SU-DHL-6 (cell line): ENCODE results near the gene XNDC1N.
"Not testable (repeated sequence)": the region's sequence is repeated elsewhere in the genome, so short reads cannot be mapped to it uniquely, and the experiment has no call there.

Source experiments
- H2AFZ ChIP-seq: fragments of 200-600 bp; sonication (generic); 2 replicates; pipeline ENCODE4 v1.6.1; 2014; ENCODE audit warnings: low read depth, mild to moderate bottlenecking, moderate library complexity, mixed read lengths, antibody characterized with exemption, low read length; ENCODE audit not compliant: severe bottlenecking
- H3F3A ChIP-seq: fragments of 200-600 bp; shearing (Covaris generic); 2 replicates; pipeline ENCODE4 v1.6.0; 2016; ENCODE audit warnings: antibody characterized with exemption, mild to moderate bottlenecking; ENCODE audit not compliant: insufficient read depth
- H3K27ac ChIP-seq: fragments of 200-600 bp; sonication (generic); 2 replicates; pipeline ENCODE4 v1.5.1; 2016; ENCODE audit warnings: low read depth, mild to moderate bottlenecking, low read length, moderate library complexity, mixed read lengths
- H3K27me3 ChIP-seq: fragments of 200-600 bp; sonication (generic), shearing (Covaris generic); 2 replicates; pipeline ENCODE4 v1.6.0; 2014; ENCODE audit warnings: mild to moderate bottlenecking, low read length
- H3K36me3 ChIP-seq: fragments of 200-600 bp; sonication (generic); 2 replicates; pipeline ENCODE4 v1.6.1; 2014; ENCODE audit warnings: mild to moderate bottlenecking, low read length, mixed read lengths
- H3K4me2 ChIP-seq: fragments of 300-600, 200-600 bp; shearing (Covaris generic), sonication (generic); 2 replicates; pipeline ENCODE4 v1.6.0; 2014; ENCODE audit warnings: low read length, low read depth, mild to moderate bottlenecking; ENCODE audit not compliant: poor library complexity, severe bottlenecking
- H3K4me3 ChIP-seq: fragments of 200-600 bp; sonication (generic); 2 replicates; pipeline ENCODE4 v1.5.1; 2014; ENCODE audit warnings: antibody characterized with exemption, low read length, mild to moderate bottlenecking, mixed read lengths; ENCODE audit not compliant: insufficient read depth, poor library complexity, severe bottlenecking
- H3K79me2 ChIP-seq: fragments of 200-600 bp; sonication (generic); 2 replicates; pipeline ENCODE4 v1.6.1; 2014; ENCODE audit warnings: mild to moderate bottlenecking, low read length, moderate library complexity; ENCODE audit not compliant: insufficient read depth
- H3K9ac ChIP-seq: fragments of 200-600 bp; sonication (generic); 2 replicates; pipeline ENCODE4 v1.7.0; 2014; ENCODE audit warnings: mild to moderate bottlenecking, low read length
- H3K9me2 ChIP-seq: fragments of 200-600 bp; sonication (generic); replicated peaks from 2 replicates; pipeline ENCODE4 v1.6.1; 2014; ENCODE audit warnings: low read length; ENCODE audit not compliant: insufficient read depth
- H3K9me3 ChIP-seq: fragments of 200-600 bp; sonication (generic); 2 replicates; pipeline ENCODE4 v1.6.1; 2014; ENCODE audit warnings: low read length, mixed read lengths; ENCODE audit not compliant: insufficient read depth
- H4K20me1 ChIP-seq: fragments of 200-600 bp; sonication (generic); 2 replicates; pipeline ENCODE4 v1.6.1; 2014; ENCODE audit warnings: low read depth, mild to moderate bottlenecking, antibody characterized with exemption, low read length, moderate library complexity, mixed read lengths
- EZH2phosphoT487 ChIP-seq: fragments of 200-600 bp; sonication (generic), shearing (Covaris generic); conservative IDR thresholded peaks from 2 replicates; pipeline ENCODE4 v1.6.1; 2018; ENCODE audit warnings: mild to moderate bottlenecking, antibody characterized with exemption, low read length, moderate library complexity, mixed read lengths
- TF ChIP-seq, protein P1 (sequence below): fragments of 200-600 bp; sonication (generic); IDR thresholded peaks from one replicate; pipeline ENCODE4 v1.5.1; 2017; ENCODE audit warnings: antibody characterized with exemption, mild to moderate bottlenecking, low read length, moderate library complexity; ENCODE audit not compliant: insufficient read depth, poor library complexity, severe bottlenecking

The XNDC1N gene

GRCh38 chr11:71908218-71908617, 20.2 kb downstream of the XNDC1N start:
- H2AFZ ChIP-seq = no peak overlapping the region
- no peaks in the 10 kb centered on the region for H3K27me3 ChIP-seq
- H3K9me2 ChIP-seq = no peaks in the 10 kb centered on the region
- TF ChIP-seq, protein P1, sequence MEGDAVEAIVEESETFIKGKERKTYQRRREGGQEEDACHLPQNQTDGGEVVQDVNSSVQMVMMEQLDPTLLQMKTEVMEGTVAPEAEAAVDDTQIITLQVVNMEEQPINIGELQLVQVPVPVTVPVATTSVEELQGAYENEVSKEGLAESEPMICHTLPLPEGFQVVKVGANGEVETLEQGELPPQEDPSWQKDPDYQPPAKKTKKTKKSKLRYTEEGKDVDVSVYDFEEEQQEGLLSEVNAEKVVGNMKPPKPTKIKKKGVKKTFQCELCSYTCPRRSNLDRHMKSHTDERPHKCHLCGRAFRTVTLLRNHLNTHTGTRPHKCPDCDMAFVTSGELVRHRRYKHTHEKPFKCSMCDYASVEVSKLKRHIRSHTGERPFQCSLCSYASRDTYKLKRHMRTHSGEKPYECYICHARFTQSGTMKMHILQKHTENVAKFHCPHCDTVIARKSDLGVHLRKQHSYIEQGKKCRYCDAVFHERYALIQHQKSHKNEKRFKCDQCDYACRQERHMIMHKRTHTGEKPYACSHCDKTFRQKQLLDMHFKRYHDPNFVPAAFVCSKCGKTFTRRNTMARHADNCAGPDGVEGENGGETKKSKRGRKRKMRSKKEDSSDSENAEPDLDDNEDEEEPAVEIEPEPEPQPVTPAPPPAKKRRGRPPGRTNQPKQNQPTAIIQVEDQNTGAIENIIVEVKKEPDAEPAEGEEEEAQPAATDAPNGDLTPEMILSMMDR = no peak
- no peak for TF ChIP-seq EZH2phosphoT487
- H3K4me2 ChIP-seq = no peak overlapping the region
- H3K4me3 ChIP-seq = no peak overlapping the region
- no peak overlapping the region for H3K9ac ChIP-seq
- no peak overlapping the region for H3K27ac ChIP-seq
- no peaks in the 10 kb centered on the region for H4K20me1 ChIP-seq
- no peaks in the 10 kb centered on the region for H3F3A ChIP-seq
- H3K36me3 ChIP-seq = no peaks in the 10 kb centered on the region
- H3K9me3 ChIP-seq = no peaks in the 10 kb centered on the region
- H3K79me2 ChIP-seq = no peaks in the 10 kb centered on the region

- not testable (repeated sequence) for H3K9me2 ChIP-seq, H2AFZ ChIP-seq, H3K27me3 ChIP-seq, H3K9ac ChIP-seq, H3F3A ChIP-seq, H3K9me3 ChIP-seq, H3K36me3 ChIP-seq, H3K79me2 ChIP-seq, H3K4me2 ChIP-seq, H3K4me3 ChIP-seq, H3K27ac ChIP-seq, H4K20me1 ChIP-seq
Observed at GRCh38 chr11:71901137-71901536, 27.3 kb downstream of the XNDC1N start.

DNA sequence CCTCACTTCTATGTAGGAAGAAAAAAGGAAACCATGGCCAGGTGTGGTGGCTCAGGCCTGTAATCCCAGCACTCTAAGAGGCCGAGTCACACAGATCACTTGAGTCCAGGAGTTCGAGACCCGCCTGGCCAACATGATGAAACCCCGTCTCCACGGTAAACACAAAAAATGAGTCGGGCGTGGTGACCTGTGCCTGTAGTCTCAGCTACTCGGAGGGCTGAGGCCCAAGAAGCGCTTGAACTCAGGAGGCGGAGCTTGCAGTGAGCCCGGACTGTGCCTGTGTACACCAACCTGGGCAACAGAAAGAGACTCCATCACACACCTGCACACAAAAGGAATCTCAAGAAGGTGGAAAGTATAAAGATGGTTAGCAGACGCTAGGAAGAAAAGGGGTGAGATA, 32.4 kb downstream of the XNDC1N start:
- Histone ChIP-seq H3K4me2 (no peak overlapping the region), H3K4me3 (no peak overlapping the region), H2AFZ (no peak overlapping the region), H3K27me3 (no peaks in the 10 kb centered on the region), H3K36me3 (no peaks in the 10 kb centered on the region), H3K9me3 (no peaks in the 10 kb centered on the region), H3K9ac (no peak overlapping the region), H3K27ac (no peak overlapping the region), H4K20me1 (no peaks in the 10 kb centered on the region), H3K79me2 (no peaks in the 10 kb centered on the region), H3K9me2 (no peaks in the 10 kb centered on the region), H3F3A (no peaks in the 10 kb centered on the region)
- TF ChIP-seq, protein P1 = no peak
- no peak for TF ChIP-seq EZH2phosphoT487

DNA sequence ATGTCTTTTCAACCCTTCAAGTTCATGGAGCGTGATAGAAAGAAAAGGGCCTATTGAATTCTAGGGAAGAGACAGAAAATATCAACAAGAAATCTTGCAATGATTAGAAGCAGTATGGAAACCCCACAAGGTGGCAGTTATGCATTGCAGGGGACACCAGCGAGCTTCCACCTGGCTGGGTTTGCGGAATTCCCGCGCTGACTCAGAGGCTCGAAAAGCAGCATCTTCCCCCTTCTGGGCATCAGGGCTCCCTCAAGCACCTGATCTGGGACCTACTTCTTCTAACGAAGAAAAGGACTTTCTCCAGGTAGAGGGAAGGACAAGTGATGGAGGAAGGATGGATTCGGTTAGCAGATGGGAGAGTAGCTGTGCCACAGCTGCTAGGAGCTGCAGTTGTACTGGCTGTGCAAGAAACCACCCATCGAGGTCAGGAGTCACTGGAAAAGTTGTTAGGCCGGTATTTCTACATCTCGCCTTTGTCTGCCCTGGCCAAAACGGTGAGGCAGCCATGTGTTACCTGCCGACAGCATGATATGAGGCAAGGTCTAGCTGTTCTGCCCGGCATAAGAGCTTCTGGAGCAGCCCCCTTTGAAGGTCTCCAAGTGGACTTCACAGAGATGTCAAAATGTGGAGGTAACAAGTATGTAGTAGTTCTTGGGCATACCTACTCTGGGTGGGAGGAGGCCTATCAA, 39.1 kb downstream of the XNDC1N start:
- H3K4me2 ChIP-seq, H3K27ac ChIP-seq, H3F3A ChIP-seq, H3K9ac ChIP-seq, H4K20me1 ChIP-seq, H3K9me3 ChIP-seq, H3K79me2 ChIP-seq, H3K4me3 ChIP-seq, H2AFZ ChIP-seq, H3K36me3 ChIP-seq, H3K9me2 ChIP-seq, H3K27me3 ChIP-seq: not testable (repeated sequence)

GRCh38 chr11:71888335-71889010, 39.9 kb downstream of the XNDC1N start:
- H3K9ac ChIP-seq, H3K9me3 ChIP-seq, H2AFZ ChIP-seq, H4K20me1 ChIP-seq, H3K27me3 ChIP-seq, H3K9me2 ChIP-seq, H3K79me2 ChIP-seq, H3F3A ChIP-seq, H3K4me2 ChIP-seq, H3K27ac ChIP-seq, H3K36me3 ChIP-seq, H3K4me3 ChIP-seq: not testable (repeated sequence)

GRCh38 chr11:71885806-71886205, 42.6 kb downstream of the XNDC1N start:
- H3K9me3 ChIP-seq, H3K27me3 ChIP-seq, H2AFZ ChIP-seq, H3K27ac ChIP-seq, H4K20me1 ChIP-seq, H3K4me3 ChIP-seq, H3K36me3 ChIP-seq, H3K79me2 ChIP-seq, H3K9ac ChIP-seq, H3K4me2 ChIP-seq, H3F3A ChIP-seq, H3K9me2 ChIP-seq: not testable (repeated sequence)
